K562 (cell line): ENCODE measurements around the gene ERVK3-1. TPM values are rescaled to one million over a fixed set of nuclear protein-coding genes. Genes with fewer than 3 reads are reported as not detected.

Experiments used
- ATAC-seq: fragments of 200-7000 bp; cut with Tn5 transposase; 3 replicates; pipeline ENCODE4 v1.9.1; 2020; ENCODE audit warnings: moderate library complexity
- BruUV-seq: library from RNA; stranded (reverse); fragments of 400-500 nt; replicated peaks from 2 replicates; lab custom pipeline; 2021; lab: Mats Ljungman, UMichigan
- CTCF ChIA-PET: fragments of 300-600 bp; formaldehyde crosslinking; extraction: SDS; loops from one replicate; lab custom pipeline; 2021; ENCODE audit warnings: low intra/inter-chr PET ratio; lab: Yijun Ruan, JAX
- POLR2A ChIA-PET: fragments of 300-600, 350-650 bp; sonication (Branson Sonifier 250); formaldehyde crosslinking; extraction: SDS; loops from one replicate; lab custom pipeline; 2021; ENCODE audit warnings: antibody characterized with exemption, inconsistent platforms; lab: Yijun Ruan, JAX
- DNase-seq, 4 experiments: peaks; one replicate each; pipeline versions ENCODE4 v3.0.0 to v3.0.0-alpha.2; 2011 to 2018; ENCODE audit warnings: low spot score in 3 of 4, mixed read lengths in 3 of 4; ENCODE audit errors: extremely low read depth in 1 of 4
- FAIRE-seq: peaks from 2 replicates; lab custom pipeline; 2011; peaks lifted over from hg19 to GRCh38; lab: Jason Lieb, UNC
- H2AFZ ChIP-seq: 2 replicates; pipeline ENCODE4 v1.6.0; 2011; ENCODE audit warnings: low read depth, low read length, control low read depth, inconsistent platforms
- H3K27ac ChIP-seq: fragments of 200-600 bp; 3 replicates; pipeline ENCODE4 v1.8.0; 2011; ENCODE audit warnings: low read depth, mild to moderate bottlenecking, control low read depth, inconsistent platforms, low read length, moderate library complexity, mixed read lengths; ENCODE audit errors: extremely low read depth
- H3K27me3 ChIP-seq, 2 experiments: fragments of 300-600 bp in 1 of 2; 2 replicates in 1 of 2; 3 replicates in 1 of 2; pipeline versions ENCODE4 v1.6.0 to v1.8.0; 2011; ENCODE audit warnings: inconsistent platforms in 2 of 2, low read length in 2 of 2, mild to moderate bottlenecking in 1 of 2, mixed read lengths in 1 of 2, moderate library complexity in 1 of 2; ENCODE audit not compliant: control insufficient read depth in 2 of 2, insufficient read depth in 2 of 2
- H3K36me3 ChIP-seq: fragments of 300-600 bp; 3 replicates; pipeline ENCODE4 v1.8.0; 2011; ENCODE audit warnings: mild to moderate bottlenecking, low read length, inconsistent platforms; ENCODE audit not compliant: control insufficient read depth, insufficient read depth
- H3K4me1 ChIP-seq, 2 experiments: fragments of 200-600 bp in 1 of 2; replicated peaks in 1 of 2; 2 replicates in 1 of 2; 3 replicates in 1 of 2; pipeline versions ENCODE4 v1.5.1 to v1.8.0; 2011; ENCODE audit warnings: inconsistent platforms in 2 of 2, low read length in 2 of 2, mild to moderate bottlenecking in 1 of 2, mixed read lengths in 1 of 2, moderate library complexity in 1 of 2; ENCODE audit not compliant: control insufficient read depth in 2 of 2, insufficient read depth in 2 of 2
- H3K4me2 ChIP-seq: 2 replicates; pipeline ENCODE4 v1.6.1; 2011; ENCODE audit warnings: low read length, control low read depth, inconsistent platforms, mixed read lengths; ENCODE audit not compliant: insufficient read depth
- H3K4me3 ChIP-seq: fragments of 200-600 bp; sonication (generic), shearing (Covaris generic); 2 replicates; pipeline ENCODE4 v1.5.1; 2016; ENCODE audit warnings: control low read depth, inconsistent platforms
- H3K79me2 ChIP-seq: fragments of 200-600 bp; 3 replicates; pipeline ENCODE4 v1.8.0; 2011; ENCODE audit warnings: low read length, inconsistent platforms; ENCODE audit not compliant: control insufficient read depth, insufficient read depth
- H3K9ac ChIP-seq, 2 experiments: 2 replicates each; pipeline versions ENCODE4 v1.6.0 to v1.6.1; 2011; ENCODE audit warnings: low read depth in 2 of 2, low read length in 2 of 2, control low read depth in 1 of 2, inconsistent platforms in 1 of 2, mild to moderate bottlenecking in 1 of 2, mixed read lengths in 1 of 2; ENCODE audit not compliant: insufficient read depth in 1 of 2
- H3K9me1 ChIP-seq: one replicate; pipeline ENCODE4 v1.6.0; 2011; ENCODE audit warnings: inconsistent platforms, mild to moderate bottlenecking, low read length, moderate library complexity; ENCODE audit not compliant: control insufficient read depth, insufficient read depth
- H3K9me3 ChIP-seq: replicated peaks from 2 replicates; pipeline ENCODE4 v1.5.1; 2011; ENCODE audit warnings: low read depth, low read length, inconsistent platforms; ENCODE audit not compliant: control insufficient read depth, insufficient read depth
- H4K20me1 ChIP-seq: replicated peaks from 2 replicates; pipeline ENCODE4 v1.6.1; 2011; ENCODE audit warnings: low read length, inconsistent platforms, mixed read lengths; ENCODE audit not compliant: control insufficient read depth, insufficient read depth
- CBFA2T2 ChIP-seq: fragments of 450-650 bp; conservative IDR thresholded peaks from 2 replicates; pipeline ENCODE4 v1.6.1; 2017; ENCODE audit warnings: mild to moderate bottlenecking
- CEBPB ChIP-seq: fragments of 450-650 bp; IDR thresholded peaks from 2 replicates; pipeline ENCODE4 v1.6.1; 2016; ENCODE audit warnings: missing genetic modification characterization, missing compliant biosample characterization
- E2F5 ChIP-seq: sonication (generic); formaldehyde crosslinking; IDR thresholded peaks from 2 replicates; pipeline ENCODE4 v1.8.0; 2022; ENCODE audit warnings: mild to moderate bottlenecking, missing genetic modification reagents
- HDAC6 ChIP-seq: IDR thresholded peaks from 2 replicates; pipeline ENCODE4 v1.6.1; 2012; ENCODE audit warnings: low read depth, mild to moderate bottlenecking, control low read depth, inconsistent platforms, low read length, moderate library complexity
- HEY1 ChIP-seq: fragments of 250-450 bp; sonication (Bioruptor Pico); IDR thresholded peaks from 2 replicates; pipeline ENCODE4 v1.5.0; 2020; ENCODE audit warnings: mild to moderate bottlenecking, moderate library complexity, borderline replicate concordance
- ILK ChIP-seq: fragments of 450-650 bp; IDR thresholded peaks from 2 replicates; pipeline ENCODE4 v1.6.1; 2016; ENCODE audit warnings: missing genetic modification characterization, low read depth, mild to moderate bottlenecking, missing compliant biosample characterization, moderate library complexity, borderline replicate concordance
- L3MBTL2 ChIP-seq: fragments of 450-650 bp; IDR thresholded peaks from 2 replicates; pipeline ENCODE4 v1.6.1; 2016; ENCODE audit warnings: mild to moderate bottlenecking, moderate library complexity
- NR2C2 ChIP-seq, 2 experiments: fragments of 200-800 bp in 1 of 2; sonication (Bioruptor generic) in 1 of 2; sonication (generic) in 1 of 2; formaldehyde crosslinking in 1 of 2; IDR thresholded peaks; 2 replicates each; pipeline versions ENCODE4 v1.6.1 to v1.8.0; 2016 to 2022; ENCODE audit warnings: mild to moderate bottlenecking in 1 of 2, missing compliant biosample characterization in 1 of 2, missing genetic modification characterization in 1 of 2, missing genetic modification reagents in 1 of 2
- PHB ChIP-seq: fragments of 250-450 bp; sonication (Bioruptor Pico); IDR thresholded peaks from 2 replicates; pipeline ENCODE4 v1.5.0; 2021
- RFX5 ChIP-seq: IDR thresholded peaks from 2 replicates; pipeline ENCODE4 v1.6.1; 2011; ENCODE audit warnings: low read depth, mild to moderate bottlenecking, improper control_type of control experiment, low read length
- TAF9B ChIP-seq: fragments of 450-650 bp; IDR thresholded peaks from 2 replicates; pipeline ENCODE4 v1.6.1; 2018; ENCODE audit warnings: mild to moderate bottlenecking; ENCODE audit not compliant: partially characterized antibody
- ZKSCAN3 ChIP-seq: fragments of 250-450 bp; sonication (Bioruptor Pico); IDR thresholded peaks from 2 replicates; pipeline ENCODE4 v1.4.0; 2020
- ZNF23 ChIP-seq: fragments of 250-450 bp; sonication (Bioruptor Pico); IDR thresholded peaks from 2 replicates; pipeline ENCODE4 v1.4.0; 2020; ENCODE audit warnings: mild to moderate bottlenecking
- ZNF431 ChIP-seq: sonication (generic); formaldehyde crosslinking; IDR thresholded peaks from 2 replicates; pipeline ENCODE4 v1.8.0; 2022; ENCODE audit warnings: mild to moderate bottlenecking, missing genetic modification reagents
- ZNF668 ChIP-seq: fragments of 250-450 bp; sonication (Bioruptor Pico); IDR thresholded peaks from 2 replicates; pipeline ENCODE4 v1.8.0; 2022; ENCODE audit warnings: mild to moderate bottlenecking, inconsistent platforms
- ZNF696 ChIP-seq: fragments of 250-450 bp; sonication (Bioruptor Pico); conservative IDR thresholded peaks from 2 replicates; pipeline ENCODE4 v1.4.0; 2020; ENCODE audit warnings: mild to moderate bottlenecking, moderate library complexity
- ZNF740 ChIP-seq, 3 experiments: fragments of 200-800 bp in 1 of 3; sonication (Bioruptor generic) in 1 of 3; sonication (generic) in 1 of 3; formaldehyde crosslinking in 1 of 3; IDR thresholded peaks; 2 replicates each; pipeline versions ENCODE4 v1.6.1 to v1.8.0; 2016 to 2022; ENCODE audit warnings: mild to moderate bottlenecking in 2 of 3, missing compliant biosample characterization in 2 of 3, missing genetic modification characterization in 2 of 3, missing genetic modification reagents in 1 of 3
- WGBS: fragments of 100-300 bp; shearing (Covaris generic); methylation state at CpG from one replicate; pipeline ENCODE4 v1.1.6; 2016; ENCODE audit warnings: low coverage, mixed read lengths; ENCODE audit not compliant: insufficient coverage; ENCODE audit errors: missing lambda C conversion rate; 5-methylcytosine and 5-hydroxymethylcytosine counted together
- in situ Hi-C: fragments of 300-500 bp; cut with MboI; formaldehyde crosslinking; loops from 4 replicates; pipeline ENCODE4 v1.15.0; 2018; ENCODE audit warnings: inconsistent platforms, mixed read lengths
- intact Hi-C: fragments of 100-400 bp; cut with micrococcal nuclease; formaldehyde crosslinking; loops from 2 replicates; pipeline ENCODE4 v1.14.2; 2022
- polyA plus RNA-seq, 8 experiments: library from polyadenylated mRNA; depleted of rRNA in 4 of 8; stranded (reverse) in 5 of 8; unstranded in 3 of 8; fragments of >200 nt; fragmentation: Nextera tagmentation in 2 of 8; fragmentation: Illumina TruSeq in 1 of 8; extraction: Ambion mirVana in 2 of 8; extraction: Trizol in 1 of 8; gene quantifications; 2 replicates each; pipeline versions ENCODE4 v1.2.1 to v1.2.3, GENCODE V29; 2011 to 2014; ENCODE audit warnings: inconsistent platforms in 1 of 8, missing spikeins in 1 of 8
- total RNA-seq, 7 experiments: library from RNA; depleted of rRNA in 6 of 7; stranded (reverse); fragments of >200 nt in 6 of 7; fragmentation: Illumina TruSeq in 2 of 7; extraction: Trizol in 2 of 7; gene quantifications; 2 replicates each; pipeline versions ENCODE4 v1.2.1 to v1.2.3, GENCODE V29; 2011 to 2021; ENCODE audit warnings: low replicate concordance in 1 of 7

Gene ERVK3-1
- total and polyA plus RNA-seq, 9 of the 15 experiments (the other 6 are each of a cell fraction or from before 2014, with no cell fraction given): 87.6 to 299 (median 119) TPM

- no peak for TF ChIP-seq RFX5
- TF ChIP-seq ZNF696 (CRISPR knock-in tag): no peak
- TF ChIP-seq ZNF668 (CRISPR knock-in tag): no peak
- no peak; the same call in 1 of the 2 replicates for TF ChIP-seq ZNF431 (CRISPR knock-in tag)
- TF ChIP-seq ZNF23 (CRISPR knock-in tag): no peak
- no peak for TF ChIP-seq HDAC6
- TF ChIP-seq E2F5: no peak
- no peak for TF ChIP-seq CBFA2T2
These were observed 26.6 kb upstream of the ERVK3-1 start, which contains the start of gene ZNF8 (continued) for GRCh38 chr19:58278541-58279041.

GRCh38 chr19:58279042-58279924, 25.9 kb upstream of the ERVK3-1 start:
- ChIA-PET POLR2A (interaction anchor here (0.6 to 1.6 kb wide), 7 partner anchors 9 to 276 kb away, joined by 3 to 5 read pairs (median 4); partner anchors contain the start of genes ERVK3-1 and ZNF274), CTCF (no interaction called here)
- peaks cover 10 to 19% of the 10 kb centered on the region in 2 experiments; a peak in 4 of 5 replicates for H3K4me1 ChIP-seq
- WGBS: 2% methylated on average over 60 of the region's 60 CpGs
- peak; percentile 80 to 87 (median 84) for DNase-seq
- peak; percentile 71 for FAIRE-seq
- peaks cover 2% of the 10 kb centered on the region; the same call in 1 of the 2 replicates for H3K9me3 ChIP-seq
- peaks cover 23% of the 10 kb centered on the region; the same call in 2 of the 3 replicates for H3K36me3 ChIP-seq
- H3K27me3 ChIP-seq: no peaks in the 10 kb centered on the region
- H3K4me2 ChIP-seq: peak overlapping the region; percentile 89
- in situ Hi-C loops: no loop called here
- peak; percentile 76 for ATAC-seq
- no peaks in the 10 kb centered on the region for H4K20me1 ChIP-seq
- intact Hi-C loops: loop anchor here (5.0 kb wide), 1 partner anchor 128 kb away; the partner anchor contains the start of gene ZNF584
- H3K27ac ChIP-seq: peak overlapping the region; percentile 84
- H3K79me2 ChIP-seq: peaks cover 65% of the 10 kb centered on the region
- H3K4me3 ChIP-seq: peak overlapping the region; percentile 64
- H2AFZ ChIP-seq: peak overlapping the region; percentile 85
- TSS peak; percentile 62 for BruUV-seq
- H3K9ac ChIP-seq: peak overlapping the region; percentile 93 to 100
- H3K9me1 ChIP-seq: no peaks in the 10 kb centered on the region
- TF ChIP-seq NR2C2 (CRISPR knock-in tag; IDR thresholded peaks at IDR 0.05): peak; percentile 75; the same call in 1 of the 2 replicates
- TF ChIP-seq NR2C2 (tag; IDR thresholded peaks at IDR 0.05): peak; percentile 85
- no peak for TF ChIP-seq TAF9B
- no peak for TF ChIP-seq ZKSCAN3 (CRISPR knock-in tag)
- no peak for TF ChIP-seq ZNF740 (CRISPR knock-in tag; IDR thresholded peaks at IDR 0.05)
- no peak for TF ChIP-seq ZNF740 (tag; IDR thresholded peaks at IDR 0.05)
- peak; percentile 53; the same call in 1 of the 2 replicates for TF ChIP-seq PHB (CRISPR knock-in tag)
- no peak for TF ChIP-seq ILK
- TF ChIP-seq HEY1 (CRISPR knock-in tag): no peak
- TF ChIP-seq CEBPB: no peak
- TF ChIP-seq L3MBTL2: peak; percentile 88
